Right forelimb (tissue), 1 donor: Measurements from ENCODE around the gene ARL8A.
"Not testable (repeated sequence)": the region's sequence is repeated elsewhere in the genome, so short reads cannot be mapped to it uniquely, and the experiment has no call there.

Source experiments
- DNase-seq: peaks from one replicate; pipeline ENCODE4 v3.0.0-alpha.2; 2018

The ARL8A gene

DNA sequence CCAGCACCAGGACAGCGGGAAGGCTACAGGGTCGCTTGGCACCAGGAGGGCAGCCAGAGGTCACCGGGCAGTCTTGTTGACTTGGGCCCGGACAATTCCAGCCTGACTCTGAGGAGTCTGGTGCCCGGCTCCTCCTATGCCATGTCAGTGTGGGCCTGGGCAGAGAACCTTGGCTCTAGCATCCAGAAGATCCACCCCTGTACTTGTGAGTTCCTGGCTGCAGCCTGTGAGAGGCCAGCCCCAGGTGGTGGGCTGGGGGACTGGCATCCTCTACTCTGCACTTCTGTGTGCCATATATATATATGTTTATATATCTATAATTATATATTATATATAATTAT lies 27.4 kb upstream of the ARL8A start:
- DNase-seq, result no peak

DNA sequence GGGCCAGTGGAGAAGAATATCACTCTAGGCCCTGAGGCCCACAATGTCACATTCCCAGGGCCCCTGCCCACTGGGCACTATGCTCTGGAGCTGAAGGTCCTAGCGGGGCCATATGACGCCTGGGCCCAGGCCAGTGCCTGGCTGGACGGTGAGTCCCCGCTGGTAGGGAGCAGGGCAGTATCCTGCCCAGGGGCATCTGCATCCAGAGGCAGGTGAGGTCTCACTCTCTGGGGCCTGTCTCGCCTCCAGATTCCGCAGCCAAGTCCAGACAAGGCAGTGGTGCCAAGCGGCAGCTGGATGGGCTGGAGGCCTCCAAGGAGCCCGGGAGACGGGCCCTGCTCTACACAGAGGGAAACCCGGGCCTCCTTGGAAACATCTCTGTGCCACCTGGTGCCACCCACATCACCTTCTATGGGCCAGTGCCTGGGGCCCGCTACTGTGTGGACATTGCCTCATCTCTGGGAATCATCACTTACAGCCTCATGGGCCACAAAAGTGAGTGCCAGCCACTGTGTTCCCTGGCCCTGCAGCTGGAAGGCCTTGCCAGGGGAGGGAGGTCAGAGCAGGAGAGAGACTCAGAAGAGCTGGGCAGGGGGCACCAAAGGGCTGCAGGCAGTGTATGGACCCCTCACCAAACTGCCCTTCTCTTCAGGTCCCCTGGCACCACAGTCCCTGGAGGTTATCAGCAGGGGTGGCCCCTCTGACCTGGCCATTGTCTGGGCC lies 26.9 kb upstream of the ARL8A start:
- DNase-seq, result no peak

DNA sequence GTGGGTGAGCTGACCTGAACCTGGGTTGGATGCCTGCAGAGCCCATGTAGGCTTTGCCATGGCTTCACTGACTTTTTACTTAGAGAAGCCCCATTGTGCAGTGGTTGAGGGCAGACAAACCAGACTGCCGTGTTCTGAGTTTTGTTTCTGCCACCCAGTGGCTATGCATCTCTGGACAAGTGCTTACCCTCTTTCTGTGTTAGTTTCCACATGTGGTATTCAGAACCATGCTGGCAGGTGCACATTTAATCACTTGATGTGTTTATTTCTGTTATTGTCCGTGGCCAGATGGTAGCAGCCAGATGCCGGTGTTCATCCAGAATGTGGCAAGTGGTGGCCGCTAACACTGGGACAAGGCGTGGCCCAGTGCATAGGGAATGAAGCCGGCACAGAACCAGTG lies 26.2 kb upstream of the ARL8A start:
- no peak for DNase-seq

DNA sequence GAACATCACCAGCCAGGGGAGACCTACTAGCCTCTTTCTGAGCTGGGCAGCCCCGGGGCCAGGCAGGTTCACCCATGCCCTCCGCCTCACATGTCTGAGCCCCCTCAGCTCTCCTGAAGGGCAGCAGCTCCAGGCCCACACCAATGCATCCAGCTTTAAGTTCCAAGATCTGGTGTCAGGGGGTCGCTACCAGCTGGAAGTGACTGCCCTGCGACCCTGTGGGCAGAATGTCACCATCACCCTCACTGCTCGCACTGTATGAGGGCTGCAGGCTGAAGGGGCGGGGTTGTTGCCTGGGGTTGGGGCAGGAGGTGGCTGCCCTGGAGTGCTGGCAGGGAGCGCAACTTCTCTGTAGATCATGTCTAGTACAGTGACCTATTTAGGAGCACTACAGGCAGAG lies 24.3 kb upstream of the ARL8A start:
- no peak for DNase-seq

DNA sequence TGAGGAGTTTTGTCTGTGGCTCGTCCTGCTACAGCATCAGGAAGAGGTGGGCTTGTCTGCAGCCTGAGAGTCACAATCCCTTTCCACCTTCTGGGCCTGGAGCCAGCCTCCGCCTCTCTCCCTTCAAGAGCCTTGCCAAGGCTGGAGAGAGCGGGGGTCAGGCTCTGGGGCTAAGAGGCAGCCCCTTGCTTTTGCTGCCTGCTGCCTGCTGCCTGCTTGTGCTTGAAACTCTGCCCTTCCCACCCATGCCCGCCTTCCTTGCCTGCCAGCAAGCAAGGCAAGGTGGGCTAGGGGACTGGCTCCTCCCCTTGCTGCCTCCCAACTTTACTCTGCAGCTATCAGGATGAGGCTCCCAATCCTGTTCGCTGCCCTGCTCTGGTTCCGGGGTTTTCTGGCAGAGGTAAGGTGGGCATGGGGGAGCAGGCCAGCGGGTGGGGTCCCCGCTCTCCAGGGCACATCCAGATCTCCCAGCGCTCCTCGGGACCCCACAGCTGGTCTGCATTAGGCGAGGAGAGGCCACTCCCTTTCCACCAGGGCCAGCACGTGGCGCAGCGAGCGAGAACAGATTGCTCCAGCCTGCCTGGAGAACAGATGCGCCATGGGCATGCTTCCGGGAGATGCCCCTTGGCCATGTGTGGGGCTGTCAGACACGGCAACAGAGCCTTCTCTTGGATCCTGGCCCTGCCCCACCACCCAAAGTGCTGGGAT lies 23.3 kb upstream of the ARL8A start:
- DNase-seq, result peak; percentile 84

DNA sequence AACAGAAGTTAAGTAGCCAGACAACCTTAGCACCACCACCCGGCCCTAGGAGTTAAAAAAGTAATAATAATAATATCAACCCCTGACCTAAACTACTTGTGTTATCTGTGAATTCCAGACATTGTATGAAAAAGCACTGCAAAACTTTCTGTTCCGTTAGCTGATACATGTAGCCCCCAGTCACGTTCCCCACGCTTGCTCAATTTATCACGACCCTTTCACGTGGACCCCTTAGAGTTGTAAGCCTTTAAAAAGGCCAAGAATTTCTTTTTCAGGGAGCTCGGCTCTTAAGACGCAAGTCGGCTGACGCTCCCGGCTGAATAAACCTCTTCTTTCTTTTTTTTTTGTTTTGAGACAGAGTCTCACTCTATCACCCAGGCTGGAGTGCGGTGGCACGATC lies 22.5 kb upstream of the ARL8A start:
- not testable (repeated sequence) for DNase-seq

DNA sequence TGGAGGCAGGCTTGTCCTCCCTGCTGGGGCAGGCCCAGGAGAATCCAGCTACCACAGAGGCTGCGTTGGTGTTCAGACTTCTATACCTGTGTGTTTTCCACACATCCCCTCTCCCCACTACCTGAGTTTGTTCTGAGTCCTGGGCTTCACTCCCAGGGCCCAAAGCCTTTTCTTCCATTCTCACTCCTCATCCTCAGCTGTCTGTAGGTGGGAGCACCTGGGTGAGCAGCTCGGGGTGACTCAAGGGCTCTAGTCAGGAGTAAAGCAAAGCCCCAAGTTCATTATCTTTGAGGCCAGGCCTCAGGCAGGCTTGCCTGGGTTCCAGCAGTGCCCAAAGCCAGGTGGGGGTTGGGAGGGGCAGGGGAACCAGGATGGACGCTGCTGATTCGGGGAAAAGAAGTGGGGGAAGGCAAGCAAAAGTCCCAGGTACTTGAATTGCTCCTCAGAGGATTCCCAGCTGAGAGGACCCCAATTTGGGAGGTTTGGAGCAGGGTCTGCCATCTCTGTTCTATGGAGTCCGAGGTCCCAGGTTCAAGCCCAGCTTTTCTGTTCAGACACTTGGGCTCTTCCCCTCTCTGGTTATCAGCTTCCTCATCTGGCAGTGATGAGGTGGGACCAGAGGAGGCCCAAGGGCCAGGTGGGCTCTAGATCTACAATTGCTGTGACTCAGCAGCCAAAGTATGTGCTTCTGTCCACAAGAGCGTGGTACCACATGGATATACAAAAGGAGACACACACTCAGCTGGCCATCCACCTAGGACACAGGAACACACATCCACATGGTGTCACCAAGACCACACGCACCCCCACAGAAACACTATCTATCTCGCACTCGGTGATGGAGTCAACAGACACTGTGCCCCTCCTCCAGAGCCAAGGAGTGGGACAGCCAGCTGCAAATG lies 21.7 kb upstream of the ARL8A start:
- DNase-seq, result no peak

DNA sequence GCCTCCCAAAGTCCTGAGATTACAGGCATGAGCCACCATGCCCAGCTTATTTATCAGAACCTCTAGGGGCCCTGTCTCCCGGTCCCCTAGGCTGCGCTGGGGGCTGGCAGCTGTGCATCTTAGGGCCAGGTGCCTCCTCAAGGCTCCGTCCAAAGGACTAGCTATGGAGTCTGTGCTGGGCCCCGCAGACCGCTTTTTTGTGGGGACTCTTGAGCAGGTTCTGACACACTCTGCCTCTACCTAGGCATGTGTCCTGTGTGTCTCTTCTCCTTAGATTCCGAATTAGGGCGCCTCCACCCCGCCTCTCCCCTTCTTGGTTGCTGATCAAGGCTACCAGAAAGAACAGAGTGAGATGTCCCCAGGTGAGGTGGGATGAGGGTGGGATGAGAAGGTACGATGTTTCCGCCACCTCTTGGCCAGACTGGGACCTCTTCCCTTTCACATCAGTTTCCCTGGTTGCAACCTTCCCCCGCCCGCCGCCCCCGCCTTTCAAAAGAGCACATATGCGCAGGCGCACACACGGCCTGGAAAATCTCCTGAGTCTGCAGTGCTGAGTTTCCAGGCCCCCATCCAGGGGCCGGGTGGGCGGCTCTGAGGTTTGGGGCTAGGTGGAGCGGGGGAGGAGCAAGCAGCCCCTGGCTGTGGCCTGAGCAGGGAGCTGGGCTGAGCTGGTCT lies 20.9 kb upstream of the ARL8A start:
- peak; percentile 91 for DNase-seq

DNA sequence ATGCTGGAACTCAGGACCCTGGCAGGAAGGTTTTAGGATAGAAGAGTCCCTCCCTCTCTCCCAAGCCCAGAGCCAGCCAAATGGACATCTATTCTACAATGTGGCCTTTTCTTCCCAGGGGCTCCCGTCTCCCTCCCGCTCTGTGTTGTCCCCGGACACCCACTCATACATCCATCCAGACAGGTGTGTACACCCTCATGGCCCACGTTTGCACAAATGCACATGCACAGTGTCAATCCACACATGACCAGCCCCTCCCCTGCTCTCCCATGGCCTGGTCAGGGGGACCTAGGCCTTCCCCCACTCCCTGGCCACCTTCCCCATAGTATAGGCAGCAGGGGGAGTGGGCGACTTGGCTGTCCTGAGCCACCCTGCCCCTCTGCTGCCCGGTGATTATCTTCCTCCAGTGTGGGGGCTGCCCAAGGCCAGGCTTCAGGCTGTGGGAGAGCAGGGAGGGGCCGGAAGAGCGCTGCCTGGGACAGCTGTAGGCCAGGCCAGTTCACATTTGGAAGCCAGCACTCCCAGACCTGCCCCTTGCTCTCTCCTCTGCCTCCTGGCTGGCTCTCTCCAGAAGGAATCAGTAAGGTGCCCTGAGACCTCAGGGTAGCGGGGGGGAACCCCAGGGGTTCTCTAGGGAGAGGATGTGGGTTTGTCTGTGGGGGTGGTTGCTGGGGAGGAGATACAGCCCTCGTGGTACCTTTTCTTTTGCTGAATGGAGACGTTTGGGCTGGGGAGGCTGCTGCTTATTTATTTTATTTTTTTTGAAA lies 19.9 kb upstream of the ARL8A start:
- DNase-seq, result no peak

DNA sequence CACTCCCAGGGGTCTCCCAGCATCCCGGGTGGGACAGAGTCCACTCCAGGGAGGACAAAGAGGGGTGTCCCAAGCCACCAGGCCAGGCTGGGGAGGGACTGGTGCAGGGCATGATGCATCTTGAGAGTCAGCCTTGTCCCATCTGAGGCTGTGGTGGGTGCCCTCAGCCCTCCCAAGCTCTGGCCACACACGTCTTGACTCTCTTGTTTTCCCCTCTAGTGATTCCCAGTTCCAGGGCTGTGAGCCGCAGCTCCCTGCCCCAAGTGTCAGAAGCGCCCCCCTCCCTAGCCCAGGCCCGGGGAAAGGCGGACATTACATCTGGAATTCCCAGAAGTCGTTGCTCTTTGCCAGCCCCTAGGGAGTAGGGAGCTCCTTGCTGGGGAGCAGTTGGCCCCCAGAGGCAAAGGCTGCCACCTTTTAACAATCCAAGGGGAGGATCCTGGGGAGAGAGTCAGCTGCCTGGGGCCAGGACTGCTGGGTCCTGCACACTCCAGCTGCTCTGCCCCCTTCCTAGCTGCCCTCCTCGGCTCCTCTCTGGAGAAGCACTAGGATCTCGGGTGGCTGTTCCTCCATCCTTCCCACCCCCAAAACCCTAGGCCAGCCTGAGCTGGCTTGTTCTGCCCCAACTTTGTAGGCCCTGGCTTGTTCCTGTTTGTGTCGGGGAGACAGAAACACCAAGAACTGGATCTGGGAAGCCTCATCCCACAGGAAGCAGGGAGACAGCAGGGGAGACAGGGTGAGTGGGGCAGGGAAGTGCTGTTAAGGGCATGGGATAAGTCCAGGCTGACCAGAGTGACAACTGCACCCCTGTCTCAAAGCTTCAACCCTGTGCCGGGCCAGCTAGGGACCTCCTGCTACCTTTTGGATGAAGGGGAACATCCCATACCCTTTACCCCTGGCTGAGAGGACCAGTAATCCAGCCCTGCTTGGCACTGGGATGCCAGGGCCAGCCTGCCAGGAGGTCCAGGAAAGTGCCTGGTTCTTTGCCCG lies 19.0 kb upstream of the ARL8A start:
- no peak for DNase-seq

DNA sequence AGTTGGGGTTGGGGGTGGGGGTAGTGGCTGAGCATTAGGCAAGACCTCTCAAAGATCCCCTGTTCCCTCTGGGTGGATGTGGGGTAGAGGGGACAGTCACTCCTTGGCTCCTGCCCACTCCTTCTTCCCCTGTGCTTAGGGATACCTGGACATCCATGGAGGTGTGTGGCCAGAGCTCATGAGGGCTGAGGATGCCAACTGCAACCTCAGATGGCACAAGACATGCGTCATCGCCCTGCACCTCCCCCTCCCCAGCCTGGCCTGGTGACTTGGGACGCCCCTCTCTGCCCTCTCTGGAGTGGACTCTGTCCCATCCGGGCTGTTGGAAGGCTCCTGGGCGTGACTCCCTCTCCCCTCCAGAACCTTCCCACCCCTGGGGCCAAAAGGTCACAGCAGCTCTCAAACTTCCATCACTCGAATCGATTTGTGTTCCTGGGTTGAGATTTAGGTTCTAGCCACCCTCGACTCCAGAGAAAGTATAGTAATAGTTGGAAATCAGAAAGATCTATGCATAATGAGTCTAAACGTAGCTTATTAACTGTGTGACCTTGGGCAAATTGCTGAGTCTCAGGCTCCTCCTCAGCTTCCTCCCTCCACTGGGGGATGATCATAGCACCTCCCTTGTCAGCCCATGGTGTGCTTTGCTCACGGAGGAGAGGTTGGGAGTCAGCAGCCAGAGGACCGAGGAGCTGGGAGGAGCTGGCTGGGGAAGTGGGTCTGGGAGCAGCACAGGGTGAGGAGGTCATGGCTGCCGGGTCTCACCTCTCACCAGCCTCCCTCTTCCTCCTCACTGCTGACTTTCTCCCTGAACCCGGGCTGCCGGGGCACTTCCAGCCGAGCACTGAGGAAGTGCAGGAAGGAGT lies 18.1 kb upstream of the ARL8A start:
- peak; percentile 42 for DNase-seq

DNA sequence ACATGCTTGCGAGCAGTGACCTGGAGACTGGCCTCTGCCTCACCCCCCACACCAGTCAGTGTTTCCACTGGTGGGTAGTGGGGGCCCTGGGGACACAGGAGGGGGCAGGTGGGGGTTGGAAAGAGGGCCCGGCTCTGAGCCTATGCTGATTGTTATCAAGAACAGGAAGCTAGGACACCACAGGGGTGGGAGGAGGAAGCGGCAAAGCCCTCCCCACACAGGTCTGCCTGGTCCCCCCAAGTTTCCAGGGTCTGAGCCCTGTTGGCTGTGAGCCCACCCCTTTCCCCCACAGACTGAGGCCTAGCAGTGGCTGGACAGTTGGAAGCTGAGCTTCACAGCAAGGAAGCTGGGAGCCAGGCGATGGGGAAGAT lies 17.5 kb upstream of the ARL8A start:
- DNase-seq, result peak; percentile 34

DNA sequence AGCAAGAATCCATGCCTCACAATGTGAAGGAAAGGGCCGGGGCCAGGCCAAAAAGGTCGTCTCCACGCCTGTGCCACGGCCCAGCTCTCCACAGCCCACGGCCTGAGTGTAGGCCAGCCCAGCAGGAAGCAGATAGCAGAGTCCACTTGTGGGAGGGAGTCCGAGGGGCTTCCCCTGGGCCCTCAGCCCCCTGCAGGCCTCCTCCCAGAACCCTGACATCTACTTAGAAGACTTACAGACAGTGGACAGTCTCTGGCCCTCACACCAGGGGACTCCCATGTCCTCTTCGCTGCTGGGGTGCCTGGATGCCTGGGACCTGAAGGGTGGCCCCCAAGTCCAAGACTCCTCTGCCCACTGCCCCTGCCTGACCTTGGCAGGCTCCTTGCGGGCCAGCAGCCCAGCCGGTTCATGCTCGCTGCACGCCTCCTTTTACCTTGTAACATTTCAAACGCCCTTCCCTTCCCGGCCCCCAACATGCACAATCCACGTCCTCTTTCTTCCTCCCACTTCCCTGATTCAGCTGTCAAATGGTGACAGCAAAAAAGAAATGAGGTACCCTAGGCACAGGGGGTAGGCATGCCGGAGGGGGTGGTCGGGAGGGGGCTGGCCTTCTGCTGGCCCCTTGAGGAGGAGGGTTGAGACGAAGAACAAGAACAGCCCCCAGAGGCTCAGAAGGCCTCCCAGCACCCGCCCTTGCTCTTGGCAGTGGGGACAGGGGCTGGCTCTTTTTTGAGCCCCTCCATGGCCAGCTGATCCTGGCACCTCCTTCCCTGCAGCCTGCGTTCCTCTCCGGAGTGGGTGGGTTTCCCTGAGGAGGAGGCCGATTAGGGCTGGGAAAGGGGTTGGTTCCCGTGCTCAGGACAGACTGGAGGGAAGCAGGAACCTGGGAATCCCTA lies 16.9 kb upstream of the ARL8A start:
- DNase-seq, result peak; percentile 43

DNA sequence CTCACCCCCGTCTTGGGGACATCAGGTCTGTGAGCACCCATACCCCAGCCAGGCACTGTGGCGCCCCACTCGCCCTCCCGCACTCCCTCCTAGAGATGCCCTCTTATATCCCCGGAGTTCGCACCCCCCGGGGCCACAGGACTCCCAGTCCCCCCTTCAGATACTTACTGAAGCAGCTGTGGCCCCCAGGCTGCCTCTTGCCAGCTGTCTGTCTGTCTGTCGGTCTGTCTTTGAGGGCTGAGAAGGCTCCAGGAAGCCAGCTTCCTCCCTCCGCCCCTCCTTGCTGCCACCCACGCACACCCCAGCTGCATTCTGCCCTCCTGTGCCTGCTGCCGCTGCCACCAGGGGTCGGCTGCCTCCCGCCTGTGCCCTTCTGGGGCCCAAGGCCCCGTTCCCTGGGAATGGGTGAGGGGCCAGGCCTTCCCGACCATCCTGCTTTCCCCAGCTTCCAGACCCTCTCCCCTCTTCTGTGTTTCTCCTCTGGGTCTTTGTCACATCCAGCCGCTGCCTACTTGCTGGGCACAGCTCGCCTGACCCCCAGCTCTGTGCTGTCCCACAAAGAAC lies 15.9 kb upstream of the ARL8A start, which contains the start of gene PTPN7:
Gene PTPN7 (minus strand): TSS at position 226 of the 564 bp plus-strand sequence. CDS start 1,200 bp downstream, outside the sequence.
- peak; percentile 40 for DNase-seq

DNA sequence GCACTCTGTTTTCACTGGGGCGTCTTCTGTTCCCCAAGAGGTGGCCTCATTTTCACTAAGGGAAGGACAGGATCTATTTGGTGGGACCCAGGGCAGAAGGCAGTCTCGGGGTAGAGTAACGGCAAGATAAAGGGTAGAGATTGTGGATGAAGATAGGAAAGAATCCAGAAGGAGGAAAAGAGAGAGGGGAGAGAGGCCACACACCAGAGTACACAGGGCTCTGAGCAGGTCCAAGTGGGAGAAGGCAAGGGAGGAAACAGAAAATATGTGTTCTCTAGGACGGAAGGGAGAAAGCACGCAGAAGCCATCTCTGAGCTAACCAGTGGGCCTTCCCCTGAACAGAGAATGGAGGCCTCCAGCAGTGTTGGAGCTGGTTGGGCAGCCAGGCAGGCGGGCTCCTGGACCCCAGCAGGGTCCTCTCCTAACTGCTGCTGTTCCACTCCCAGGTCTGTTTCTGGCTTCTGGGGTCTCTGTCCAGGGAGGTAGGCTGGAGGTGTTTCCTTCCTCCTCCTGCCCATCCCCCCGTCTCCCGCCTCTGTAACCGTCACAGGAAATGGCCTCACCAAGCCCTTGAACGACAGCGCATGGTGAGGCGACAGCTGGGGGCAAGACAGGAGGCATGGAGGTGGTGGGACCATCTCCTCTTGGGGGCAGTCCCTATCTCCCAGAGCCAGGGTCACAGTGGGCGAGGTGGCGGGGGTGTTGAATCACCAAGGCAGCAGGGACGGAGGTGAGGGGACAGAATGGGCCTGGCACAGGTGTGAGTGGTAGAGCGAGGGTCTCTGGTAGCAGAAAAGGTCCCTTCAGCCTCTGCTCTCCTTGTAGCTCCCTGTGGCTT lies 15.2 kb upstream of the ARL8A start:
- DNase-seq, result peak; percentile 44

DNA sequence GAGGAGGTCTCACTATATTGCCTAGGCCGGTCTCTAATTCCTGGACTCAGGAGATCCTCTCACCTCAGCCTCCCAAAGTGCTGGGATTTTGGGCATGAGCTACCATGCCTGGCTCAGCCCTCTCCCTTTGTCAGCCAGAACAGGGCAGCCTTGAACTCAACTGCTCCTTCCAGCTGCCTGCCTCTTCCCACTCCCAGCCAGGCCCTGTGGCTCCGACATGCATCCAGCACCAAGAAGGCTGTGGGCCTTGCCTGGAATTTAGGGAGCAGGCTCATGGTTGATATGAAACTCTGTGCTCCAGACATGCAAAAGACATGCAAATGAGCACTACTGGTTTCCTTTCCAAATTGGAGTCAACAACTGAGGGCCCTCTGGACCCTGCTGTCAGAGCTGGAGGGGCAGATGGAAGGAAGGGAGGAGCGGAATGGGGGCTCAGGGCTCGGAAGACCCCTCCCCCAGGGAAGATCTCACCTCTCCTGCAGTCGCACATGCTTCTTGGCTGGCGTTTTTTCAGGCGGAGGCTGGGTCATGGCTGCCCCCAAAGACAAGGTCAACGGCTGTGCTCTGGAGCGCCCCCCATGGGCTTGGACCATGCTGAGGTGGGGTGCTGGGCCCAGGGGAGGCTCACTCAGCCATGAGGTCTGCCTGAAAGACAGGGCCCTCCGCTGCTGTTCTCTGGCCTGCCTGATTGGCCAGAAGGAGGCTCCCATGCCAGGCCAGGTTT lies 14.4 kb upstream of the ARL8A start:
- peak; percentile 35 for DNase-seq

DNA sequence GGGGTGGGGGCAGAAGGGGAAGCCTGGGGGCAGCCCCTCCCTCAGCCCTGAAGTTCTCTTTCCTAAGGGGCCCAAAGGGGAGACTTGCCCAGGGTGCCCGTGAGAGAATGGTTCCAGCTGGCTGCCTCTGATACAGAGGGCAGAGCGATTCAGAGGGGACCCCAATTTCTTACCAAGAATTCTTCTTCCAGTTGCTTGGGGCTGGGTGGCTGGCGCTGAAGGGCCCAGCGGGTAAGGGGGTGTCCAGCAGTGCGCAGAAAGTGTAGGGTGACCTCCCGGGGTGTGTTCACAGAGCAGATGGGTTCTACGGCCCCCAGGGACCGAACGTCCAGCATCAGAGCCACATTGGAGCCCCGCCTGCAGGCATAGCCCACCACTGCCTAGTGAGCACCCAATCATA lies 13.4 kb upstream of the ARL8A start:
- DNase-seq, result no peak
